Amniotic epithelial cell (primary cell): ENCODE measurements around the gene ATP10A.

Experiments used
- DNase-seq: peaks from one replicate; pipeline ENCODE4 v3.0.0-alpha.2; 2010; ENCODE audit warnings: low read depth

The ATP10A gene

GRCh38 chr15:25824618-25825017 is 38.5 kb downstream of the ATP10A start:
- no peak for DNase-seq

- DNase-seq = no peak
Measured at GRCh38 chr15:25812845-25813244, 50.3 kb downstream of the ATP10A start.

GRCh38 chr15:25812073-25812472 is 51.1 kb downstream of the ATP10A start:
- no peak for DNase-seq

- no peak for DNase-seq
Measured at GRCh38 chr15:25811481-25811906, 51.6 kb downstream of the ATP10A start.

GRCh38 chr15:25810631-25811091 is 52.5 kb downstream of the ATP10A start:
- DNase-seq = no peak

- DNase-seq = no peak
Measured at GRCh38 chr15:25810154-25810553, 53.0 kb downstream of the ATP10A start.

- DNase-seq = no peak
Measured at GRCh38 chr15:25807063-25807462, 56.1 kb downstream of the ATP10A start.

GRCh38 chr15:25805031-25805430 is 58.1 kb downstream of the ATP10A start:
- no peak for DNase-seq

- DNase-seq = no peak
Measured at GRCh38 chr15:25804451-25804850, 58.7 kb downstream of the ATP10A start.

GRCh38 chr15:25803541-25803940 is 59.6 kb downstream of the ATP10A start:
- no peak for DNase-seq

GRCh38 chr15:25803036-25803435 is 60.1 kb downstream of the ATP10A start:
- DNase-seq = no peak

GRCh38 chr15:25802285-25802830 is 60.8 kb downstream of the ATP10A start:
- DNase-seq = no peak

- DNase-seq = no peak
Measured at GRCh38 chr15:25801586-25802284, 61.4 kb downstream of the ATP10A start.

GRCh38 chr15:25800761-25801515 is 62.2 kb downstream of the ATP10A start:
- no peak for DNase-seq

GRCh38 chr15:25799906-25800700 is 63.0 kb downstream of the ATP10A start:
- DNase-seq = no peak

GRCh38 chr15:25797936-25798901 is 64.9 kb downstream of the ATP10A start:
- no peak for DNase-seq

- DNase-seq = no peak
Measured at GRCh38 chr15:25797511-25797935, 65.6 kb downstream of the ATP10A start.

GRCh38 chr15:25797035-25797434 is 66.1 kb downstream of the ATP10A start:
- no peak for DNase-seq

GRCh38 chr15:25796395-25796794 is 66.7 kb downstream of the ATP10A start:
- no peak for DNase-seq

- no peak for DNase-seq
Measured at GRCh38 chr15:25795712-25796111, 67.4 kb downstream of the ATP10A start.

- DNase-seq = no peak
Measured at GRCh38 chr15:25795061-25795460, 68.1 kb downstream of the ATP10A start.
